Measurements from ENCODE around the gene SCGB3A2. TPM values are rescaled to one million over a fixed set of nuclear protein-coding genes. Genes with fewer than 3 reads are reported as not detected.

SCGB3A2 gene
- total RNA-seq, 2 experiments from 2014 or later, result not detected

GRCh38 chr5:147874910-147875367, 3.6 kb upstream of the SCGB3A2 start:
- H3K27ac ChIP-seq (ENCODE audit: low read depth, low read length, poor library complexity, severe bottlenecking), result no peak overlapping the region
- BruUV-seq (replicated peaks), result no TSS peak
- POLR2A ChIA-PET, result no interaction called here
- no peaks in the 10 kb centered on the region for H3K9me2 ChIP-seq (ENCODE audit: insufficient read depth, low read length)
- intact Hi-C loops (cut with micrococcal nuclease; ENCODE audit: unreplicated experiment), result no loop called here
- CTCF ChIA-PET (ENCODE audit: unreplicated experiment), result no interaction called here
- H3K9me3 ChIP-seq (ENCODE audit: low read length), result no peaks in the 10 kb centered on the region
- H3K4me1 ChIP-seq (ENCODE audit: insufficient read depth, low read length, poor library complexity, severe bottlenecking), result no peaks in the 10 kb centered on the region
- H3K4me2 ChIP-seq (ENCODE audit: low read length), result no peak overlapping the region
- H3K36me3 ChIP-seq (ENCODE audit: insufficient read depth, low read length), result no peaks in the 10 kb centered on the region
- TF ChIP-seq EZH2phosphoT487 (IDR thresholded peaks at IDR 0.05; ENCODE audit: borderline replicate concordance, low read depth, low read length), result no peak
- no peak for DNase-seq (ENCODE audit: low spot score)
- H2AFZ ChIP-seq (ENCODE audit: low read length), result no peak overlapping the region
- H4K20me1 ChIP-seq (ENCODE audit: insufficient read depth, low read length), result no peaks in the 10 kb centered on the region
- no peak overlapping the region for H3K4me3 ChIP-seq (ENCODE audit: low read depth, low read length, poor library complexity, severe bottlenecking)
- H3K79me2 ChIP-seq (ENCODE audit: insufficient read depth, low read depth, low read length), result no peaks in the 10 kb centered on the region

DNA sequence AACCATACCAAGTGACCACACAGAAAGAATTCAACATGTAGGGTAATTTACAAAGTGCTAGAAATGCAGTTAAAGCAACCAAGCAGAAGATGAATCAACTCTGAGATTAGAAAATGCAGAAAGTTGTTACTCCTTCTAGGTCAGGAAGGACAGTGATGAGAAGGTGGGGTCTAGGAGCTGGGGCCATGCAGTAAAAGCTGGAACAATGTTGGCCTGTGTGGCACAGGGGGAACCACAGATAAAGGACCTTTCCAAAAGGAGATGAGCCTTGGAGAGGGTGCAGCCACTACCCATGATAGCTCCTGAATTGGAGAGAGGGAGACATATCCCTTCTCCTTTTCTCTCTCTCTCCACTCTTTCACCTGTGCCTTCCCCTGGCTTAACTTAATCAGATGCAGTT, 2.4 kb upstream of the SCGB3A2 start:
- Histone ChIP-seq H3K9me2 (ENCODE audit: insufficient read depth, low read length) (no peaks in the 10 kb centered on the region), H3K4me3 (ENCODE audit: low read depth, low read length, poor library complexity, severe bottlenecking) (no peak overlapping the region), H3K79me2 (ENCODE audit: insufficient read depth, low read depth, low read length) (no peaks in the 10 kb centered on the region), H3K36me3 (ENCODE audit: insufficient read depth, low read length) (no peaks in the 10 kb centered on the region), H3K4me1 (ENCODE audit: insufficient read depth, low read length, poor library complexity, severe bottlenecking) (no peaks in the 10 kb centered on the region), H3K27ac (ENCODE audit: low read depth, low read length, poor library complexity, severe bottlenecking) (no peak overlapping the region), H2AFZ (ENCODE audit: low read length) (no peak overlapping the region), H4K20me1 (ENCODE audit: insufficient read depth, low read length) (no peaks in the 10 kb centered on the region), H3K9me3 (ENCODE audit: low read length) (no peaks in the 10 kb centered on the region), H3K4me2 (ENCODE audit: low read length) (no peak overlapping the region)
- POLR2A ChIA-PET, result no interaction called here
- no TSS peak for BruUV-seq (replicated peaks)
- no peak for TF ChIP-seq EZH2phosphoT487 (IDR thresholded peaks at IDR 0.05; ENCODE audit: borderline replicate concordance, low read depth, low read length)
- TF ChIP-seq, protein P1, sequence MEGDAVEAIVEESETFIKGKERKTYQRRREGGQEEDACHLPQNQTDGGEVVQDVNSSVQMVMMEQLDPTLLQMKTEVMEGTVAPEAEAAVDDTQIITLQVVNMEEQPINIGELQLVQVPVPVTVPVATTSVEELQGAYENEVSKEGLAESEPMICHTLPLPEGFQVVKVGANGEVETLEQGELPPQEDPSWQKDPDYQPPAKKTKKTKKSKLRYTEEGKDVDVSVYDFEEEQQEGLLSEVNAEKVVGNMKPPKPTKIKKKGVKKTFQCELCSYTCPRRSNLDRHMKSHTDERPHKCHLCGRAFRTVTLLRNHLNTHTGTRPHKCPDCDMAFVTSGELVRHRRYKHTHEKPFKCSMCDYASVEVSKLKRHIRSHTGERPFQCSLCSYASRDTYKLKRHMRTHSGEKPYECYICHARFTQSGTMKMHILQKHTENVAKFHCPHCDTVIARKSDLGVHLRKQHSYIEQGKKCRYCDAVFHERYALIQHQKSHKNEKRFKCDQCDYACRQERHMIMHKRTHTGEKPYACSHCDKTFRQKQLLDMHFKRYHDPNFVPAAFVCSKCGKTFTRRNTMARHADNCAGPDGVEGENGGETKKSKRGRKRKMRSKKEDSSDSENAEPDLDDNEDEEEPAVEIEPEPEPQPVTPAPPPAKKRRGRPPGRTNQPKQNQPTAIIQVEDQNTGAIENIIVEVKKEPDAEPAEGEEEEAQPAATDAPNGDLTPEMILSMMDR (conservative IDR thresholded peaks at IDR 0.05; ENCODE audit: low read length), result no peak
- CTCF ChIA-PET (ENCODE audit: unreplicated experiment), result no interaction called here
- no peak for DNase-seq (ENCODE audit: low spot score)
- intact Hi-C loops (cut with micrococcal nuclease; ENCODE audit: unreplicated experiment), result no loop called here

- H3K36me3 ChIP-seq (ENCODE audit: insufficient read depth, low read length), result no peaks in the 10 kb centered on the region
- H3K4me1 ChIP-seq (ENCODE audit: insufficient read depth, low read length, poor library complexity, severe bottlenecking), result no peaks in the 10 kb centered on the region
- CTCF ChIA-PET (ENCODE audit: unreplicated experiment), result no interaction called here
- H2AFZ ChIP-seq (ENCODE audit: low read length), result no peak overlapping the region
- H3K9me3 ChIP-seq (ENCODE audit: low read length), result no peaks in the 10 kb centered on the region
- no peaks in the 10 kb centered on the region for H3K79me2 ChIP-seq (ENCODE audit: insufficient read depth, low read depth, low read length)
- H4K20me1 ChIP-seq (ENCODE audit: insufficient read depth, low read length), result no peaks in the 10 kb centered on the region
- H3K9me2 ChIP-seq (ENCODE audit: insufficient read depth, low read length), result no peaks in the 10 kb centered on the region
- no peak overlapping the region for H3K4me2 ChIP-seq (ENCODE audit: low read length)
- no TSS peak for BruUV-seq (replicated peaks)
- TF ChIP-seq, protein P1 (conservative IDR thresholded peaks at IDR 0.05; ENCODE audit: low read length), result no peak
- no peak for TF ChIP-seq EZH2phosphoT487 (IDR thresholded peaks at IDR 0.05; ENCODE audit: borderline replicate concordance, low read depth, low read length)
- intact Hi-C loops (cut with micrococcal nuclease; ENCODE audit: unreplicated experiment), result no loop called here
- H3K27ac ChIP-seq (ENCODE audit: low read depth, low read length, poor library complexity, severe bottlenecking), result no peak overlapping the region
- H3K4me3 ChIP-seq (ENCODE audit: low read depth, low read length, poor library complexity, severe bottlenecking), result no peak overlapping the region
- POLR2A ChIA-PET, result no interaction called here
- no peak for DNase-seq (ENCODE audit: low spot score)
Observed at GRCh38 chr5:147876626-147877025, 1.9 kb upstream of the SCGB3A2 start.
